Measurements from ENCODE around the gene VIT.

- no peak for TF ChIP-seq TAF1 (IDR thresholded peaks at IDR 0.05; ENCODE audit: low read depth, low read length)
- no peak for TF ChIP-seq POLR2AphosphoS5 (IDR thresholded peaks at IDR 0.05; ENCODE audit: low read depth, low read length)
- no peak for TF ChIP-seq POLR2A (IDR thresholded peaks at IDR 0.05; ENCODE audit: low read depth, low read length)
- TF ChIP-seq SPI1 (IDR thresholded peaks at IDR 0.05; ENCODE audit: low read depth, low read length): no peak
- no peak for TF ChIP-seq POU2F2 (IDR thresholded peaks at IDR 0.05; ENCODE audit: low read depth, low read length)
- TF ChIP-seq PAX5 (IDR thresholded peaks at IDR 0.05; ENCODE audit: insufficient read depth, low read length, severe bottlenecking): no peak
These were observed 24.8 kb upstream of the VIT start for GRCh38 chr2:36671731-36672130.

Data from GM12891 (cell line).